RPMI8226 (cell line): ENCODE results near the gene AEN.
A peak's percentile ranks its signal among the peaks of the same experiment; 100 is the strongest.
"Not testable (repeated sequence)": the region's sequence is repeated elsewhere in the genome, so short reads cannot be mapped to it uniquely, and the experiment has no call there.

Source experiments
- DNase-seq: peaks from one replicate; pipeline ENCODE4 v3.0.0-alpha.2; 2015

AEN gene

GRCh38 chr15:88631464-88632028, 10.4 kb downstream of the AEN start:
- no peak for DNase-seq

GRCh38 chr15:88632797-88633196, 11.7 kb downstream of the AEN start:
- not testable (repeated sequence) for DNase-seq

GRCh38 chr15:88634449-88634848, 13.3 kb downstream of the AEN start:
- no peak for DNase-seq

GRCh38 chr15:88635318-88635717, 14.2 kb downstream of the AEN start:
- no peak for DNase-seq

GRCh38 chr15:88636050-88636449, 14.9 kb downstream of the AEN start:
- no peak for DNase-seq

- no peak for DNase-seq
Measured at GRCh38 chr15:88636654-88637053, 15.5 kb downstream of the AEN start.

- no peak for DNase-seq
Measured at GRCh38 chr15:88637436-88637835, 16.3 kb downstream of the AEN start.

- no peak for DNase-seq
Measured at GRCh38 chr15:88637841-88638625, 16.9 kb downstream of the AEN start.

GRCh38 chr15:88638626-88639372, 17.7 kb downstream of the AEN start, which contains the start of gene ISG20:
TSS of gene ISG20 (plus strand) at chr15:88639016. CDS start at chr15:88639367, 351 bp downstream.
- peak; percentile 96 for DNase-seq

- no peak for DNase-seq
Measured at GRCh38 chr15:88641959-88642452, 20.9 kb downstream of the AEN start.

- not testable (repeated sequence) for DNase-seq
Measured at GRCh38 chr15:88642514-88642913, 21.4 kb downstream of the AEN start.

- no peak for DNase-seq
Measured at GRCh38 chr15:88644741-88645140, 23.6 kb downstream of the AEN start.

- no peak for DNase-seq
Measured at GRCh38 chr15:88645171-88646087, 24.3 kb downstream of the AEN start.

- DNase-seq, result no peak
Measured at GRCh38 chr15:88646088-88646405, 24.9 kb downstream of the AEN start.

GRCh38 chr15:88646951-88647350, 25.8 kb downstream of the AEN start:
- DNase-seq, result no peak

GRCh38 chr15:88647351-88648105, 26.4 kb downstream of the AEN start:
- peak; percentile 80 for DNase-seq

GRCh38 chr15:88648357-88649214, 27.4 kb downstream of the AEN start:
- no peak for DNase-seq

- no peak for DNase-seq
Measured at GRCh38 chr15:88649286-88649733, 28.2 kb downstream of the AEN start.

- DNase-seq, result no peak
Measured at GRCh38 chr15:88649753-88650551, 28.8 kb downstream of the AEN start.

- DNase-seq, result no peak
Measured at GRCh38 chr15:88650556-88650955, 29.4 kb downstream of the AEN start.
